RKO (cell line): Measurements from ENCODE around the gene ATXN8OS.
"Not testable (repeated sequence)": the region's sequence is repeated elsewhere in the genome, so short reads cannot be mapped to it uniquely, and the experiment has no call there.

Experiments used
- DNase-seq: peaks from one replicate; pipeline ENCODE4 v3.0.0-alpha.2; 2016; ENCODE audit warnings: low spot score

Gene ATXN8OS

DNA sequence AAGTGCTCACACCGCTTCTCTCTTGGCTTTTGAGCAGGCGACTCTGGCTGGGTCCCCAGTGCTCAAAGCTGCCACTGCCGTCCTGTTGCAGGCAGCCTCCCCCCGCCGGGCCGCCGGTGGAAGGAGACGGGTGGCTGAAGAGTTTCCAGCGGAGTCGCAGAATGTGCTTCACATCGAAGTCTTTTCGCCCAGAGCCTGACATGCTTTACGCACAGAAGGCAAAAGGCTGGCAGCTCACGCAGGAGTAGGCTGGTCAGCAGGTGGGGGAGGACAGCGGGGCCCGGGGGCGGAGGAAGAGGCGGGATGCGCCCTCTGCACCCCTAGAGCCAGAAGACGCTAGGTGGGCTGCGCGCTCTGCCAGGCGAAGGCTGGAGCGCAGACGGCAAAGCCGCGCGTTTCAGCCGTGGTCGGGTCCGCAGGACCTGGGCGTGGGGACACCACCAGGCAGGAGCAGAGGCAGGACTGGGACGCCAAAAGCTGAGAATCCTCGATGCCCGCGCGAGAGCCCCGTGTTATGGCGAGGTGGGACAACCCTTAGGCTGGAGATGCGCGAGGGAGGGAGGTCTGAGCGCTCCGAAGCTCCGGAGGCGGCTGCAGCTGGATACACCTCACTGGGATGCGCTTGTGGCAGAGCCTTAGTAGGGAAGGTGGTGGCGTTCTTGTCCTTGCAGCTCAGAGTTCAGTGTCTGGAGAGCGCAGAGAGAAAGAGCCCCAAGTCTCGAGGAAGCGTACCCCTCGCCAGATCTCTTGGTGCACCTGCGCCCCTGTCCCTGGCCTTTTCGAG lies at the start of gene ATXN8OS:
Gene ATXN8OS (plus strand): TSS at position 329 of the 784 bp plus-strand sequence.
- no peak for DNase-seq

DNA sequence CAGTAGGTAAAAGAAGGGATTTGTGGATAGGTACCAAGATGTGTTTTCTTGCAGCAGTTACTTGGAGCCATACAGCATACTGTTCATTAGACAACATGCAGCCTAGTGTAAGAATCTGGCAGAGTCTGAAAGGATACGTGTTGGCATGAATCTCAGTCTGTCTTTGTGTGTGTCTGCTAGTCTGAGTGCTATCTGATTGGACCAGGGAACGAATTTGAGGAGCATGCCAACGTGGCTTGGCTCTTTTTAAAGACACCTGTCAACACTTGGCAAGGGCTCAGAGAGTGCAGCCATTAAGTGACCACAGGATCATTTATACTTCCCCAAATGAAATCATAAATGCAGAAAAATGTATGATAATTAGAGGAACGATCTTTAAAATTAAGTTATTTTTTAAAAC lies 27.6 kb upstream of the ATXN8OS start:
- DNase-seq, result no peak

DNA sequence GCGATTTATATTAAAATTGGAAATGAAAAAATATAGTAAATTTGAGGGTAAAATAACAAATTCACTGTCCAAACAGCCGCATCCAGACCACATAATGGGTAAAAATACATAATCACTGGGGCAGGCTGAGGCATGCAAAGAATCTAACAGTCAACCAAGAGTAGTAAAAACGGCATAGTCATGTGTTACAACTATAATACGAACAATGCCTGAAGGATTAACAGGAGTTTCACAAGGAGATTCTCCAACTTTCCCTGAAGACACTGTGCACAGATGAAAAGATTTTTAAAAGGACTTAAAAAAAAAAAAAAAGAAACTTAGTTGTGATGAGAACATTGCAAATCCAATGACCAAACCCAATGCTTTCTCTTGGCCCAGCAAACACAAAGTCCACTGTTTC lies 20.4 kb upstream of the ATXN8OS start:
- no peak for DNase-seq

GRCh38 chr13:70088926-70089325 lies 18.7 kb upstream of the ATXN8OS start:
- no peak for DNase-seq

DNA sequence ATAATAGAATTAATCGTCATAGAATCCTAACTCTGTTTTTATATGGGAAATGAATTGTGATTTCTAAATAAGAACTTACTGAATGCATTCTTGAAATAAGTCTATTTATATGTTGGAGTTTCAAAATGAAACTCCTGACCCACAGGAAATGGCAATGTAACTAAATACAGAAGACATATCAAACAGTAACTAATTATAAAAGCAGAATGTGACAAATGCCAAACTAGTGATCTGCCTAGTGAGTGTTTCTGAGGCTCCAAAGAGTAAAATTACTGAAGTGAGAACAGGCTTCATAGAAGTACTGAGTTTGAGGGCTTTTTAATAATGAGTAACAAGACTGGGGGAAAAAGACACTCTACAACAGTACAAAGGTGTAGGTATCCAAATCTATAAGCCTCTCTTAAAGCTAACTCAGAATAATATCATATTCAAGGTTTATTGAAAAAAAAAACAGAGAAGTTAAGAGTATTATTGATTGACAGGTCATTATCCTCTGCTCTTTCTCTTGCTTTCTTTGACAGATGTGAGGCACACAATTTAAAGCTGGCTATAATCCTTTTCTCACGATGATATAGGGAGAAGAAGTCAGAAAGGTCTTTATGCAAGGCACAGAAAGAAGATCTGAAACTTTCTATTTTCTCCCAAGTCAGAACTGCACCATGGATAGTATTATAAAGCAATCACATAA lies 17.4 kb upstream of the ATXN8OS start:
- no peak for DNase-seq

- DNase-seq, result peak; percentile 63
These were observed 9.0 kb upstream of the ATXN8OS start for GRCh38 chr13:70098669-70099068.

- no peak for DNase-seq
These were observed 3.1 kb upstream of the ATXN8OS start for GRCh38 chr13:70104481-70104880.

DNA sequence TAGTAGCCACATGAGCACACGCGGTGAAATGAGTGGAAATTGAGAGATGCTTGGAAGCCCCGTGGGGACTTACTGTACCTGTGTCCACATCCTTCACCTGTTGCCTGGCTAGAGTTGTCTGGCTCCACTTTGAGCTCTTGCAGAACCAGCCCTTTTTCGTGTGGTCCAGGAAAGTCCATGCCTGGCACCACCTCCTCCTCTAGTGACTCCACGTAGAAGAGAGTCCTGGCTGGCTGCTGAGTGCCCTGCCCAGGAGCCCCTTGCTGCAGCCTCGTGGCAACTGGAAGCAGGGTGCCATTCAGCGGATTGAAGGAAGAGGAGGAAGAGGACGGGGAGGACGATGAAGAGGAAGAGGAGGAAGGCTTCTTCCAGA lies 515 bp upstream of the ATXN8OS start:
- DNase-seq, result no peak

DNA sequence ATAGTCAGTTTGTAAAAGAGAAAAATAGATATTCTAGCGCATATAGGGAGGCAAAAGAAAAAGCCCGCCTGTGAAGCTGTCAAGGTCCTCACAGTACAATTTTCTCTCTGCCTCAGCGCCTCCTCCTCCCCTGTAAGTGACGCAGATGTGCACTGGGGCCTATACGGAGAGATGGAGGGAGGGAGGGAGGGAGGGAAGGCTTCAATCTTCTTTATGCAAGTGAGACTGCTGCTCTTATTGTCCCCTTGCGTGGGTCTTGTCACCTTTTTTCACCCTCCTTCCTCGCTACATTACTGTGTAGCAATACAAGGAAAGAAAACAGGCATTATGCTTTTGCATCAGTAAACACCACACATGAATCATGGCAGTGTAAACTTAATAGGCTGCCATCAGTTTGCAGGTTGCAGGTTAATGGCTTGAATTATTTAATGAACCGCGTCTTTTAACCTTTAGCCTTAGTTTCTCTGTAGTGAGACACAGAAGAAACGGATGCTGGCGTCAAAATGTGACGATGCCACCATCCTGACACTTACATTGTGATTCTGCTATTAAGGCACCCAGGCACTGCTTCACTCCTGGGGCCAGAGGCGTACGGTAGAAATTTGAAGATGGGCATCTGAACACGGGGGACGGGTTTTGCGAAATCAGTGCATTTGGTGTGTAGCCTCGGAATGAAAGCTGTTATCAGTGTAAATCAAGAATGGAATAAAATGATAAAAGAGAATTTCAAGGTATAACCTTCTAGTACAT lies 905 bp downstream of the ATXN8OS start, which contains the start of gene KLHL1:
Gene KLHL1 (minus strand): TSS at position 97 of the 750 bp plus-strand sequence. CDS start 753 bp downstream, outside the sequence.
- DNase-seq, result no peak

DNA sequence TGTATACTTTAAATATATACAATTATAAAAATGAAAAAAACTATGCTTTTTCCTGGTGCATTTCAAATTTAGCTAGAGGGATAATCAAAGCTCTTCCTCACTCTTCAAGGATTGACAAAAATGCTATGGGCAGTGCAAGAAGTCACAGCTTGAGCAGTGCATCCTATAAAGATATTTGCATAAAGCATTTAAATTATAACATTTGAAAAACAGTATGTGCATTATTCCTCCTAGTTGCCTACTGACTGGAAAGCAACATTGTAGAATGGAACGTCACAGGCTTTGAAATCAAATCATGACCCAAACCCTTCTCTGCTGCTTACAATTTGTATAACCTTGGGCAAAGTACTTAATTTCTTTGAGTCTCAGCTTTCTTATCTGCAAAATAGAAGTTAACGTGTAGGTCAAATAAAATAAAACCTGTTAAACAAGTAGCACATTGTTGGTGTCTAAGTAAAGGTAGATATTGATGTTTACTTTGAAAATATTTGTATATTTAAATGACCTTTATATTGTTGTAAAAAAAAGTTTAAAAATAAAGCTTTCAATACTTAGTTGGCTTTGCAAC lies 9.8 kb downstream of the ATXN8OS start:
- no peak for DNase-seq

- DNase-seq, result no peak
These were observed 18.1 kb downstream of the ATXN8OS start for GRCh38 chr13:70125693-70126092.

- no peak for DNase-seq
These were observed 20.5 kb downstream of the ATXN8OS start for GRCh38 chr13:70128098-70128497.

GRCh38 chr13:70142658-70143057 lies 35.0 kb downstream of the ATXN8OS start:
- DNase-seq, result not testable (repeated sequence)

DNA sequence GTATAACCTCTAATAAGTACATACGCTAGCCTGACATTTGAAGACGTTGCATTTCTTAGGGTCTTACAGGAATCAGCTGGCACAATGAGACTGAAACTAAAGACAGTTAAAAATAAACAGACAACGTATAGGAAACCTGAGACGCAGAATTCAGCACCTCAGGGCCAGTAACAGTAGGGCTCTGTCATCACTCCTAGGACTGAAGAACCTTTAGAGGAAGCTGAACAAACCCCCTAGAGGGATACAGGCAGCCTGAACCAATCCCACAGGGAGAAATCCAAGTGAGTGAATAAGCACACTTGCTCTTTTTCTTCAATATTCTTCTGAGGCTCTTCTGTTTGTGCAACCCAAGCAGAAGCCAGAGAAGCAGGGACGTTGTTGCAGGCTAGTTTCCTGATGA lies 54.5 kb downstream of the ATXN8OS start:
- no peak for DNase-seq

- no peak for DNase-seq
These were observed 63.1 kb downstream of the ATXN8OS start for GRCh38 chr13:70170689-70171088.

DNA sequence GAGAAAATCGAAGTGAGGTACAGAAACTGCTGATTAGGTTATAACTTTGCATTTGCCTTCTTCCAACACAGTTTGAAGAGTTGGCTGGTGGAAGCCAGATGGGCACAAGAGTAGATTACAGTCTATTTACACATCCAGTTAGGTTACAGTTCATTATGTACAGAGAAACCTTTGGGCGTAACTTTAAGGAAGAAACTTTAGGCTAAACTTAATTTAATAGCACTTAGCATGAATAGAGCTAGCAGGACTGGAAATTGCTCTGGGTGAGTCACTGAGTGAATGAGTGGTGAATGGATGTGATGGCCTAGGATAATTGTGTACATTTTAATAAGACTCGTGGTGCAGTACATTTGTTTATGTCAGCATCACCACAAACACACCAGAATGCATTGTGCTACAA lies 63.5 kb downstream of the ATXN8OS start:
- peak; percentile 68 for DNase-seq

DNA sequence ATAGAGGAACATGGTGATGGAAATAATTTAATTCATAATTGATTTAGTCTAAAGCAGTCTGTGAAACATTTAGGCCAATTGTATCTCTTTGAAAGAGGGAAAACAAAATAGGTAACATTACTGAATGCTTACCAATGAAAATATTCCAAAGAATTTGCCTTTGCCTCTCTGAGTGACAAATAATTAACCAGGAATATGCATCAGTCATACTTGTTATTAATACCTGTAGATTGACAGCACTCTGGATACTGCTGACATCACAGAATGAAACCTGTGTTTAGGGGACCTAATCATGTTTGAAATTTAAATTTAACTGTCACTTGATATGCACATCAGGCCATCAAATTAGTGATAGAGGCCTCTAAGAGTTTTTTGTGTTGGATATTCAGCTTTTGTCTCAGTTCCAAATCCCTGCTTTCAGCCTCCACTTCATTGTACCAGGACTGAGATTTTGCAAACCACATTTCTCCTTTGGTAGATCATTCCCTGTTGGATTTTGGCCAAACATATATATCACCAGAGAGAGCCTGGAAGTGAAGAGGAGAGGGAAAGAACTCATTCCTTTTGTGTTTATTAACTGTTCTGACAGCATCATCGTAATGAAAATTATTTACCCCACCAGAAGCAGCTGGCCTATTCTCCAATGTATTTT lies 65.4 kb downstream of the ATXN8OS start:
- DNase-seq, result no peak

DNA sequence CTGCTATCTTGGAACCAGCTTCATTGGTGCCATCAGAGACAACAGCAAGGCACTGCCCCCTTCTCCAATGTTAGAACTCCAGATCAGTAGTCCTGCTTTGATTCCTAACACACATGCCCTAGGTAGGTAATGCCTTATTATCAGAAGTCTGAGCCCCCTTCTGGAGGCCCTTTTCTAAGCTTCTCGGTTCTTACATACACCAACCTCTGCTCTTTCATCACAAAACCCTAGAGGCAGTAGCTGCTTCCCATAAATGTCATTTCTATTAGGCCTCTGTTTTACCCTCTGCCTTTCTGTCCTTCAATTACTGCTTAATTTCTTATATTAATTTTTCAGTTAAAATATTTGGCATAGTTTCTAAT lies 66.0 kb downstream of the ATXN8OS start:
- no peak for DNase-seq

DNA sequence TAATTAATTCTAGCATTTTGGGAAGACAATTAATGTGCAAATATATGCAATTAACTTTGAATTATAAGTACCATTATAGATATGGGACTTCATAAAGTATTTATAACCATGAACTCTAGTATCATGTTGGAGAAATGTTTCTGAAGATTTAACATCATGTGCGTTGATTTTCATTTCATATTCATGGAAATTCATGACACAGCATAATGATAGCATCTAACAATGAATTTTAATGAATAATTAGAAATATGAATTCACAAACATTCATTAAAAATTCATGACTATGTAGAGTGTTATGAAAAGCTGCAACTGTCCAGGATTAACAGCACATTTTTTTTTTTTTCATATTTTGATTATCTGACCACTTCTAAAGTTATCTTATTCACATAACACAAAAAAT lies 70.7 kb downstream of the ATXN8OS start:
- no peak for DNase-seq
